ENCODE measurements around the gene TFF1.

DNA sequence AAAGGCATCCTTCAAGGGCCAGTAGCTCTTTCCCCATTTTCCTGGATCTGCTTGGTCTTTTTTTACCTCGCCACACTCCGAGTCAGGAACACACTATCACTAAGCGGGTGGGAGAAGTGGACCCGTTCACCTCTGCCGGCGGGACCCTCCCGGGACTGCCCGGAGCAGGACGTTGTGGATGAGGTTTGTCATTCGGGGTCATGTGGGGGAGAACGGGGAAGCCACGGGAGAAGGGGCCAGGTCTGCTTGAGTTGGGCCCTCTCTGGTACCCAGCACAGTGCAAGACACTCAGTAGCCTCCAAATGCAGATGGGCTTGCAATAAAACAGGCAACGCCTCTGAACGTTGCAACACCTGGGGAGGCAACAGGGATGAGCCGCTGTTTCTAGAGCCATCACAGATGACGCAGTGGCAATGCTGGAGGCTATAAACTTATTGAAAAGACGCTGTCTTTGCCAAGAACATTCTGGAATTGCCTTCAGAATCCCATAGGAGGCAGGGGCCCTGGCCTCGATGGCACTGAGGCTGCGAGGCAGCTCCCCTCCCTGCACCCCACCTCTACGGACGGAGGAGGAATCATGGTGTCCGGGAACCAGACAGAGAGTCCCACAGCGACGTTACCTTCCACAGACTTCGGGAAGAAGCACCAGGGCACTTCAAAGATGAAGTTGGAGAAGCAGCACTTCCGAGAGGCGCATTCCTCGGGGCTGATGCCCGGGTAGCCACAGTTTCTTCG, 19.3 kb downstream of the TFF1 start:
- TF ChIP-seq, protein P1, sequence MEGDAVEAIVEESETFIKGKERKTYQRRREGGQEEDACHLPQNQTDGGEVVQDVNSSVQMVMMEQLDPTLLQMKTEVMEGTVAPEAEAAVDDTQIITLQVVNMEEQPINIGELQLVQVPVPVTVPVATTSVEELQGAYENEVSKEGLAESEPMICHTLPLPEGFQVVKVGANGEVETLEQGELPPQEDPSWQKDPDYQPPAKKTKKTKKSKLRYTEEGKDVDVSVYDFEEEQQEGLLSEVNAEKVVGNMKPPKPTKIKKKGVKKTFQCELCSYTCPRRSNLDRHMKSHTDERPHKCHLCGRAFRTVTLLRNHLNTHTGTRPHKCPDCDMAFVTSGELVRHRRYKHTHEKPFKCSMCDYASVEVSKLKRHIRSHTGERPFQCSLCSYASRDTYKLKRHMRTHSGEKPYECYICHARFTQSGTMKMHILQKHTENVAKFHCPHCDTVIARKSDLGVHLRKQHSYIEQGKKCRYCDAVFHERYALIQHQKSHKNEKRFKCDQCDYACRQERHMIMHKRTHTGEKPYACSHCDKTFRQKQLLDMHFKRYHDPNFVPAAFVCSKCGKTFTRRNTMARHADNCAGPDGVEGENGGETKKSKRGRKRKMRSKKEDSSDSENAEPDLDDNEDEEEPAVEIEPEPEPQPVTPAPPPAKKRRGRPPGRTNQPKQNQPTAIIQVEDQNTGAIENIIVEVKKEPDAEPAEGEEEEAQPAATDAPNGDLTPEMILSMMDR (IDR thresholded peaks at IDR 0.05) = no peak
- no peak for TF ChIP-seq POLR2A (IDR thresholded peaks at IDR 0.05)

Data from body of pancreas (tissue), 4 donors.